HepG2 (cell line): ENCODE results near the gene COPS3. TPM values are rescaled to one million over a fixed set of nuclear protein-coding genes. Genes with fewer than 3 reads are reported as not detected.

Experiments used
- AHR ChIP-seq: IDR thresholded peaks from 2 replicates; pipeline ENCODE4 v1.6.1; 2018; ENCODE audit warnings: missing genetic modification reagents, missing compliant biosample characterization
- BRF2 ChIP-seq: sonication (generic); formaldehyde crosslinking; IDR thresholded peaks from 2 replicates; pipeline ENCODE4 v1.8.1; 2022; ENCODE audit warnings: mild to moderate bottlenecking, missing genetic modification reagents
- FIP1L1 ChIP-seq: fragments of 200-400 bp; formaldehyde crosslinking; IDR thresholded peaks from 2 replicates; pipeline ENCODE4 v1.6.1; 2018; ENCODE audit warnings: low read depth, mild to moderate bottlenecking, low read length, moderate library complexity, borderline replicate concordance; ENCODE audit not compliant: insufficient read depth
- HMGXB4 ChIP-seq, 2 experiments: sonication (generic) in 1 of 2; formaldehyde crosslinking in 1 of 2; IDR thresholded peaks; 2 replicates each; pipeline versions ENCODE4 v1.4.0 to v1.6.1; 2018 to 2020; ENCODE audit warnings: missing genetic modification reagents in 2 of 2, borderline replicate concordance in 1 of 2, low read depth in 1 of 2, mild to moderate bottlenecking in 1 of 2, missing biosample characterization in 1 of 2
- PLRG1 ChIP-seq: fragments of 450-650 bp; conservative IDR thresholded peaks from 2 replicates; pipeline ENCODE4 v1.6.1; 2016
- REXO4 ChIP-seq: sonication (generic); formaldehyde crosslinking; IDR thresholded peaks from 2 replicates; pipeline ENCODE4 v1.8.0; 2022; ENCODE audit warnings: missing genetic modification reagents, mild to moderate bottlenecking, borderline replicate concordance
- SATB2 ChIP-seq: sonication (generic); formaldehyde crosslinking; IDR thresholded peaks from 2 replicates; pipeline ENCODE4 v1.5.0; 2020; ENCODE audit warnings: missing genetic modification reagents
- XRCC5 ChIP-seq: fragments of 200-400 bp; formaldehyde crosslinking; optimal IDR thresholded peaks from 2 replicates; pipeline ENCODE3; 2017; ENCODE audit warnings: mild to moderate bottlenecking, low read length
- ZBTB7B ChIP-seq: sonication (generic); formaldehyde crosslinking; IDR thresholded peaks from 2 replicates; pipeline ENCODE4 v1.4.0; 2020; ENCODE audit warnings: missing genetic modification reagents
- ZGPAT ChIP-seq: IDR thresholded peaks from 2 replicates; pipeline ENCODE4 v1.6.1; 2016; ENCODE audit warnings: mild to moderate bottlenecking
- ZNF382 ChIP-seq: sonication (generic); formaldehyde crosslinking; IDR thresholded peaks from 2 replicates; pipeline ENCODE4 v1.5.0; 2020; ENCODE audit warnings: missing genetic modification reagents, mild to moderate bottlenecking, borderline replicate concordance
- ZNF503 ChIP-seq: sonication (generic); formaldehyde crosslinking; IDR thresholded peaks from 2 replicates; pipeline ENCODE4 v1.4.0; 2020; ENCODE audit warnings: missing genetic modification reagents
- ZNF552 ChIP-seq: sonication (generic); formaldehyde crosslinking; IDR thresholded peaks from 2 replicates; pipeline ENCODE4 v1.9.0; 2022; ENCODE audit warnings: missing genetic modification reagents, mild to moderate bottlenecking, borderline replicate concordance
- polyA plus RNA-seq, 8 experiments: library from polyadenylated mRNA; depleted of rRNA in 3 of 8; stranded (reverse) in 7 of 8; unstranded in 1 of 8; fragments of >200 nt; fragmentation: Illumina TruSeq in 4 of 8; extraction: Trizol in 4 of 8; gene quantifications; 2 replicates each; pipeline versions ENCODE4 v1.2.1 to v1.2.3, GENCODE V29; 2011 to 2016; ENCODE audit warnings: low read depth in 4 of 8, missing spikeins in 1 of 8, mixed read lengths in 1 of 8; ENCODE audit not compliant: insufficient read depth in 1 of 8
- total RNA-seq, 5 experiments: library from RNA; depleted of rRNA; stranded (reverse); fragments of >200 nt; fragmentation: Illumina TruSeq; extraction: Trizol; gene quantifications; 2 replicates each; pipeline ENCODE4 v1.2.3, GENCODE V29; 2016; ENCODE audit warnings: low read depth in 1 of 5
- TF ChIP-seq, protein P1 (sequence below): sonication (generic); formaldehyde crosslinking; IDR thresholded peaks from 2 replicates; pipeline ENCODE4 v1.4.0; 2020; ENCODE audit warnings: missing genetic modification reagents
- TF ChIP-seq, protein P2 (sequence below): sonication (generic); formaldehyde crosslinking; IDR thresholded peaks from 2 replicates; pipeline ENCODE4 v1.4.0; 2020; ENCODE audit warnings: missing genetic modification reagents

The COPS3 gene
- total and polyA plus RNA-seq, 2 of the 13 experiments (the other 11 are each of a cell fraction or from before 2014, with no cell fraction given), result 46.3 to 103 TPM

- no peak for TF ChIP-seq BRF2 (CRISPR knock-in tag)
- peak; percentile 60 for TF ChIP-seq ZBTB7B (CRISPR knock-in tag)
- peak in 1 of 2 experiments; percentile 13; a peak in 1 of 4 replicates for TF ChIP-seq HMGXB4 (CRISPR knock-in tag; IDR thresholded peaks at IDR 0.05; ENCODE audit: borderline replicate concordance in 1 of 2, low read depth in 1 of 2)
- TF ChIP-seq, protein P1, sequence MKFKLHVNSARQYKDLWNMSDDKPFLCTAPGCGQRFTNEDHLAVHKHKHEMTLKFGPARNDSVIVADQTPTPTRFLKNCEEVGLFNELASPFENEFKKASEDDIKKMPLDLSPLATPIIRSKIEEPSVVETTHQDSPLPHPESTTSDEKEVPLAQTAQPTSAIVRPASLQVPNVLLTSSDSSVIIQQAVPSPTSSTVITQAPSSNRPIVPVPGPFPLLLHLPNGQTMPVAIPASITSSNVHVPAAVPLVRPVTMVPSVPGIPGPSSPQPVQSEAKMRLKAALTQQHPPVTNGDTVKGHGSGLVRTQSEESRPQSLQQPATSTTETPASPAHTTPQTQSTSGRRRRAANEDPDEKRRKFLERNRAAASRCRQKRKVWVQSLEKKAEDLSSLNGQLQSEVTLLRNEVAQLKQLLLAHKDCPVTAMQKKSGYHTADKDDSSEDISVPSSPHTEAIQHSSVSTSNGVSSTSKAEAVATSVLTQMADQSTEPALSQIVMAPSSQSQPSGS, result 0 out of 2 replicates have a peak, but pooled peaks have one; percentile 18
- TF ChIP-seq ZGPAT (CRISPR knock-in tag), result peak; percentile 75; the same call in 1 of the 2 replicates
- TF ChIP-seq, protein P2, sequence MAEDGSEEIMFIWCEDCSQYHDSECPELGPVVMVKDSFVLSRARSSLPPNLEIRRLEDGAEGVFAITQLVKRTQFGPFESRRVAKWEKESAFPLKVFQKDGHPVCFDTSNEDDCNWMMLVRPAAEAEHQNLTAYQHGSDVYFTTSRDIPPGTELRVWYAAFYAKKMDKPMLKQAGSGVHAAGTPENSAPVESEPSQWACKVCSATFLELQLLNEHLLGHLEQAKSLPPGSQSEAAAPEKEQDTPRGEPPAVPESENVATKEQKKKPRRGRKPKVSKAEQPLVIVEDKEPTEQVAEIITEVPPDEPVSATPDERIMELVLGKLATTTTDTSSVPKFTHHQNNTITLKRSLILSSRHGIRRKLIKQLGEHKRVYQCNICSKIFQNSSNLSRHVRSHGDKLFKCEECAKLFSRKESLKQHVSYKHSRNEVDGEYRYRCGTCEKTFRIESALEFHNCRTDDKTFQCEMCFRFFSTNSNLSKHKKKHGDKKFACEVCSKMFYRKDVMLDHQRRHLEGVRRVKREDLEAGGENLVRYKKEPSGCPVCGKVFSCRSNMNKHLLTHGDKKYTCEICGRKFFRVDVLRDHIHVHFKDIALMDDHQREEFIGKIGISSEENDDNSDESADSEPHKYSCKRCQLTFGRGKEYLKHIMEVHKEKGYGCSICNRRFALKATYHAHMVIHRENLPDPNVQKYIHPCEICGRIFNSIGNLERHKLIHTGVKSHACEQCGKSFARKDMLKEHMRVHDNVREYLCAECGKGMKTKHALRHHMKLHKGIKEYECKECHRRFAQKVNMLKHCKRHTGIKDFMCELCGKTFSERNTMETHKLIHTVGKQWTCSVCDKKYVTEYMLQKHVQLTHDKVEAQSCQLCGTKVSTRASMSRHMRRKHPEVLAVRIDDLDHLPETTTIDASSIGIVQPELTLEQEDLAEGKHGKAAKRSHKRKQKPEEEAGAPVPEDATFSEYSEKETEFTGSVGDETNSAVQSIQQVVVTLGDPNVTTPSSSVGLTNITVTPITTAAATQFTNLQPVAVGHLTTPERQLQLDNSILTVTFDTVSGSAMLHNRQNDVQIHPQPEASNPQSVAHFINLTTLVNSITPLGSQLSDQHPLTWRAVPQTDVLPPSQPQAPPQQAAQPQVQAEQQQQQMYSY (CRISPR knock-in tag), result 0 out of 2 replicates have a peak, but pooled peaks have one; percentile 22
- TF ChIP-seq PLRG1, result no peak
- TF ChIP-seq SATB2 (CRISPR knock-in tag), result peak; percentile 44; the same call in 1 of the 2 replicates
- TF ChIP-seq REXO4 (CRISPR knock-in tag), result no peak
- TF ChIP-seq XRCC5, result no peak
- peak; percentile 53; the same call in 1 of the 2 replicates for TF ChIP-seq AHR (CRISPR knock-in tag)
- no peak for TF ChIP-seq ZNF552 (CRISPR knock-in tag)
- no peak for TF ChIP-seq ZNF382 (CRISPR knock-in tag)
- 0 out of 2 replicates have a peak, but pooled peaks have one; percentile 73 for TF ChIP-seq ZNF503
- TF ChIP-seq FIP1L1, result no peak
Observed at GRCh38 chr17:17280613-17281549, at the start of gene COPS3 (continued).
